Measurements from ENCODE around the gene ICA1L.

ICA1L gene

DNA sequence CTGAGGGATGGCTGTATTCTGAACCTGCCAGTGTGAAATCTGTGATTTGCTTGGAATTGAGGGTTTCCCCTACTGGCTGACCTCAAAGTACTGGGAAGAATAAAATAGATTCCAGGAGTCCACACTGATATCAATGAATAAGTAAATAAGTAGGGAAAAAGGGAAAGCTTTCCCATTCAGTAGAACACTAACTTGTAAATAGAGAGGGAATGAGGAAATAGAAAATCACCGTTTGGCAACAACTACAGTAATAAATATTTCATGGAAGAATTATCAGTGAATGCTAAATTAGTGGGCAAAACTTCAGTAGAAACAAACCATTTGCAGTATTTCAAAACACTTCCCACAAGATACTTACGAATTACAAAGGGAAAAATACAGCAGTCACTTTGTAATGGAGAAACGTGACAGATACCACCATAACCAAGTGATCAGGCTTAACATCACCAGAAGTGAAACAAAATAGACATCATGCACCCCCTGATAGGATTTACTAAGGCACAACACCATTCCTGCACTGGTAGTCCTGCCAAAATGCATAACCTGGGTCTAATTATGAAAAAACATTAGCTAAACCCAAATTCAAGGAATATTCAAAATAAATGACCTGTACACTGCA, 88.5 kb downstream of the ICA1L start:
- DNase-seq (ENCODE audit: low spot score): no peak

DNA sequence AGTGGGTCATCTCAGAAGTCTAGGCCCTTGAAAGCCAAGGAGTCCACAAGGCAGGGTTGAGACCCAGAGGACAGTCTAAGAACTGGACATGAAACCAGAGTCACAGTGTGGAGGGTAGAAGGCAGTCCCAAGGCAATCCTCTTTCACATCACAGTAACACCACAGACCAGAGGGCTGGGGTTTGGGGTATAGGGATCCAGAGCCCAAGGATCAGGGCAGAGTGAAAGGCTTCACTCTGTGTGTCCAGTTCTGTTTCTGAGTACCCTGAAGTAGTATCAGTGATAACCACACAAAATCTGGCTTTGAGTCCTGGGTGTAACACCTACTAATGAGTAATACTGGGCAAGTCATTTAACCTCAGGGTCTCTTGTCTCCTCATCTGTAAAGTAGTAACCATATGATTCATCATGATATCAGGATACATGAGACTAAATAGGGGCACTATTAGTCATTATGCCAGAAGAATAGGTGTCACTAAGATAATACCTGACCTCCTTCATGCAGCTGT, 91.0 kb downstream of the ICA1L start:
- DNase-seq (ENCODE audit: low spot score): peak; percentile 13

DNA sequence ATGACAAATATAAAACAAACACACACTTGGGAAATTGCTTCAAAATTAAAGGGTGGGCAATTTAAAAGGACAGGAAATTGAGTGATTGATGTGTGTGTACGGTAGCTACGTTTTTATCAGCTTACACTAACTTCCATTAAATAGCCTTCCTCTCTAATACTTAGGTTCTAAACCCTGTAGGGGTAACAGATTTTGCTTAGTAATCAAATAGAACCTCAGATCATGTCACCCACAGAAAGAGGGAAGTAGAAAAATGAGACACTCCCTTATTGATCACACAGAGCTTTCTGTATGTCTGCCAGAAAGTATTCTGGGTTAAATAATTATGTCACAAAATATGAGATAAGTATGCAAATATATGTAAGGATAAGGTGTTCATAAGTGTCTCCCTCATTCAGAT, 93.3 kb downstream of the ICA1L start:
- no peak for DNase-seq (ENCODE audit: low spot score)

DNA sequence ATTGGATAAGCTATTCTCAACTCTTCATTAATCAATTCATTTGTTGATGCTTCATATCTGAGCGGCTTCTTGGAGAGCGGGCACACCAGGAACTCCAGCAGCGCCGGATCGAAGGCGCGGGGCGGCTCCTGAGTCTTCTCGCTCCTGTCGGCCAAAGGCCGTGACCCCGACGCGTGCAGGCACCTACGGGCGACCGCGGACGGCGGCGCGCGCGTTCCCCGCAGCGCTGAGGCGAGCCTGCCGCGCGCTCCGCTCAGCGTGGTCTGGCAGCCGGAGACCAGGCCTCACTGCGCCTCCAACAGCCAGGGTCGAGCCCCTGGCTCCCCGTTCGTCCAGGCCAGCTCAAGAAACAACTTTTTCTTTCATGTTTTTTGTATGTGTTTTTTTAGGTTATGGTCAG, 97.5 kb downstream of the ICA1L start:
- DNase-seq (ENCODE audit: low spot score): no peak

DNA sequence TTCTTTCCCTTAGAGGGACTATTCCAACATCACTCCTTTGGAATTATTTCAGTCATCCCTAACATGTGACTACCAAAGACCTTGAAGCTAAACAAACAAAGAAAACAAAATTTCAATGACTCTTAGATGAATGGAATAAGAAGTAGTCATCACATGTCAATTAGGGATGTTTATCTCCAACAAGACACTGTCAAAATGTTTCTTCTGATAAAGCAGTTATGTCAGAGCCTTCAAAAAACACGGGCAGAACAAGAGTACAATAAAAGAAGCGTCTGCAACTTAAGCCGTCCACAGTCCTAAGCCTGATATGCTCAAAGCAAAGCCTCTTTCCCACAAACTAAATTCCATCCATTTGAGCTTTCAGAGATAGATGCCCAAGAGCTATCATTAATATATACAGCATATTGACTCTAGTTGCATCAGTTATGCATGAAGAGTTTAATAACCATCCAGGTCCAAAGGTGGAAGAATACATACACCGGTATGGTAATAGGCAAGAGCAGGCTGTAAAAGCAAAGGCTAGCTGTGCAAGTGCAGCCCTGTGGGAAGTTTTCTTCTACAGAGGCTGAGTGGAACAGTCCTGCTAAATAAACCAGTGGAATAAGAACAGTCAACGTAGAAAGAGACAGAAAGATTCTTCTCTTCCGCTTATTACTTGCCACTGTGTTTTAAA, 98.1 kb downstream of the ICA1L start:
- DNase-seq (ENCODE audit: low spot score): no peak

DNA sequence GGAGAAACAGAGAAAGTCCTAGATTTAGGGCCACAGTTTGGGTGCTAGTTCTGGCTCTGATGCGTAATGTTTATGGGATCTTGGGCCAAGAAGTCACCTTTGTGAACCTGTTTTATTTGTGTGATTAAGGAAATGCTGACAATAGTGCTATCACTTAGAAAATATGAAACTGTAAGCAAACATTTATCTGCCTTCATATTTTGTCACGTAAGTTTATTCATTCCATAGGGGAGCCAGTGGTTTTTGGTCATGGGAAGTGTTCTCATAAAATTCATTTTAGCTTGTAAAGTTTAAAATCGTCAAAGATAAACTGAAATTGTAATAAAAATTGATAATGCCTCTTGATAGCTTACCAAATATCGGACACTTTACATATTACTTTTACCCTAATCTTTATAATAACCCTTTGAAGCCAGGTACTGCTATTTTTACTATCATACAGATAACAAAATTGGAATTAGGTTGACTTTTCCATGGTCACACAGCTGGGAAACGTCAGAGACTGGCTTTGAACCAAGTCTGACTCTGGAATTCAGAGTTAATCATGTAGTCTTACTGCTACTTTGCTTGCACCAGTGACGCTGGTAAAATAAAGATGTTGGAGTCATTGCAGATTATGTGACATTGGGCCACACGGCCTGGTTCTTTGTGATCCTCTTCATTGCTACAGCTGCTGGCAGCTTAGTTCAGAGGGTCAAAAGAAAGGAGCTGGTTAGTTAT, 99.7 kb downstream of the ICA1L start:
- DNase-seq (ENCODE audit: low spot score): peak; percentile 11

DNA sequence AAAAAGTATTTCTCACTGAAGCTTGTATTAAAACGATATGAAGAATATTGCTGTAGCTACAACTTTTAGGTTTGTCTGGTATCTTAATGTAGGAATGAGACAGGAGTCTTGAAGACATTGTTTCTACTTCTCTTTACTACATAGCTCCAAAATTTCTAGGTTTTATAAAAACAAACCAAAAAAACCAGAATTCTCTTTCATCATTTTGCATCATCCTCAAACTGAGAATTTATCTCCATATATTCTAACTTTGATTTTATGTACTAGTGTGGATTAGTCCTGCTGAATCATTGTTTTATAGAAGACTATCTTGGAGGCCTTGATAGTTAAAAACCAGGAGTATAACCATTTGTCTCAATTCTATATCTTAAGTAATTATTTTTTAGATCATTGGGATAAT, 100.2 kb downstream of the ICA1L start:
- DNase-seq (ENCODE audit: low spot score): no peak

DNA sequence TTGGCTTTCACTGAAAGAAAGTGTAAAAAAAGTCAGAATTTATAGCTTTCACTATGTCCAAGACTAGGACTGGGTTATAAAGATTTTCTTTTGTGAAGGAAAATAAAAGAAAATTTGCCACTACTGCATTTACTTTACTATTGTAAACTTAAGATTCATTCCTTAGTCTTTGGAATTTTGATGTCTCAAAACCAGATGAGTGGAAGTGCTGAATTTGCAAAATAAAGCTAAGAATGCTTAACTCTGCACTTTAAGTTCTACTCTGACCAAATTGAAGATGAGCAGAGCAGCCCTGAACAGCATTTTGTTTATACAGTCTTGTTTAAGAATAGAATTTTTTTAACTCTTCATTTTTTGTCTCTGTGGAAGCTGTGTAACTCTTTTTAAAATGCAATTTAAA, 102.4 kb downstream of the ICA1L start:
- DNase-seq (ENCODE audit: low spot score): no peak

DNA sequence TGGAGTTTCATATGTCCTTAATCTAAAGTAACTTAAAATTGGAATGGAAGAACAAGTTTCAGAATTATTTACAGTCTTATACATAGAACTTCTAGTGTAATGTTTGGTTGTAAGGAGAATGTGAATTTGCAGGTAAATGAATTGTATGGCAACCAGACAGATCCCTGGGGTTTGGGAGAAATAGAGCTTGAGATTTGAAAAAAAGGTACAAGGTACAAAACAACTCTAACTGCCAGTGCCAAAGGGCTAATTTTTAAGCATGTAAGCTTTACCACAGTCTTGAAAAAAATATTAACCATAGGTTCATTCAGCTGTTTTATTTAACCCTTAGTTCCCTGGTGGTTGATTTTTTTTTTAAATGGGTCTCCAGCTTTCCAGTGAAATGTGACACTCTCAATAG, 103.3 kb downstream of the ICA1L start:
- no peak for DNase-seq (ENCODE audit: low spot score)

DNA sequence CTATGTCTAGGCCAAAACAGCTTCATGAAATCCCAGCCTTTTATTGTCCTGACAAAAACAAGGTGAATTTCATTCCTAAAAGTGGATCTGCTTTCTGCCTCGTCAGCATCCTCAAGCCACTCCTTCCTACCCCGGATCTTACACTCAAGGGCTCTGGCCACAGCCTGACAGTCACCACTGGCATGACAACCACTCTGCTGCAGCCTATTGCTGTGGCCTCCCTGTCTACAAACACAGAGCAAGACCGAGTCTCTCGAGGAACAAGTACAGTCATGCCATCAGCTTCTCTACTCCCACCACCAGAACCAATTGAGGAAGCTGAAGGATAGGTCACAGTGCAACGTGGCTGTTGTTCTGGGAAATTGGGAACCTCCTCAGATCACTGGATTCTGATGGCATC, 106.1 kb downstream of the ICA1L start:
- no peak for DNase-seq (ENCODE audit: low spot score)

DNA sequence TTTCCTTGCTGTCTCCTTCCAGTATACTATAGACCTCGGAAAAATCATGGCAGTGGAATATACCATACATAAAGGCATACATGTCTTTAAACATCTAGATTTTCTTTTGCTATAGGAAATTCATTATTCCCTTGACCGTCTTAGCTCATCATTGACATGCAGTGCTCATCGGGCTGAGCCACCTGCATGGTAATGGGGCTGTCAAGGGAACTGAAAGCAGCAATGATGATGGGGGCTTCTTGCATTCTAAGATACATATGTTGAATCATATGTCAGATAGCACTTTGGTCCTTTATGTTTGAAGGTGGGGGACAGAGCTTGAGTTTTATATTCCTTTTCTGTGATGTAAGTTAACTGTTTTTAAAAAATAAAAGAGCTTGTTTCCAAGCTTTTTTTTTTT, 106.6 kb downstream of the ICA1L start:
- no peak for DNase-seq (ENCODE audit: low spot score)

DNA sequence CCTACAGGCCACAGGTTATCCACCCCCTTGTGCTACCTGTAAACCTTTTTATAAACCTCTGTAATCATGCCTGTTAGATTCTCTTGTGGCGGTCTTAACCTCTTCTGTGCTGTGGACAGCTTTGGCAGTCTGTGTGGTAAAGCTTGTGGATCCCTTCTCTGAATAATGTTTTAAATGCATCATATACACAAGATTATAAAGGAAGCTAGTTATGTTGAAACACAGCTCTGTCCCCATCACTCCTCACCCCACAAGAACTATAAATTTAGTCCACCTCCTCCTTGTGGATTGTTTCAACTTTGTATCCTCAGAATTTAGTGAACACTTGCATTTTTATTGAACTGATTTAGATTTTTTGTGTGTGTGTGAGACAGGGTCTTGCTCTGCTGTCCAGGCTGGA, 107.7 kb downstream of the ICA1L start:
- DNase-seq (ENCODE audit: low spot score): no peak

DNA sequence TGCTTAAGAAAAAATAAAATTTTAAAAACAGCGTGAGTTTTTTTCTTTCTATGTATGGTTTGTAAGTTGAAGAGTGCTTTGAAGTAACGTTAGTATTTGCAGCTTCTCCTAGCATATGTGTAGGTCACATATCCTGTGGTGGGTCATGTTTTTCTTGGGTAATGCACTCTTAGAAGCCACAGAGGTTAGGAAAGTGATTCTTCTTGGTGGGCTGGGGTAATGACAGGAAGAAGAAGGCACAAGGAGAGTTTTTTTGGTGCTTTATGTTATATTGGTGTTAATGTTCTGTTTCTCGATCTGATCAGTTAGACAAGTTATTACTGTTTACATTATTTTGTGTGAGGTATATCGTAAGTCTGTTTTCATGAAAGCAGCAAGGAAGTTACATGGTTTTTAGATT, 109.0 kb downstream of the ICA1L start:
- no peak for DNase-seq (ENCODE audit: low spot score)

DNA sequence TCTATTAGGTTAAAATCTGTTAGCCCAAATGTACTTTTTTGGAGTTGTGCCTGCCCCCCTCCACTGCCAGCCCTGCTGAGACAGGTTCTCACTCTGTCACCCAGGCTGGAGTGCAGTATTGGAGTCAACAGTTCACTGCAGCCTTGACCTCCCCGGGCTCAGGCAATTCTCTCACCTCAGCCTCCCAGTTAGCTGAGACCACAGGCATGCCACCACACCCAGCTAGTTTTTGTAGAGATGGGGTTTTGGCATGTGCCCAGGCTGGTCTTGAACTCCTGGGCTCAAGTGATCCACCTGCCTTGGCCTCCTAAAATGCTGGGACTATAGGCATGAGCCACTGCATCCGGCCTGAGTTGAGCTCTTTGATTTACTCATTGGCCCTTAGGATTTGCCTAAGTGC, 110.7 kb downstream of the ICA1L start:
- no peak for DNase-seq (ENCODE audit: low spot score)

DNA sequence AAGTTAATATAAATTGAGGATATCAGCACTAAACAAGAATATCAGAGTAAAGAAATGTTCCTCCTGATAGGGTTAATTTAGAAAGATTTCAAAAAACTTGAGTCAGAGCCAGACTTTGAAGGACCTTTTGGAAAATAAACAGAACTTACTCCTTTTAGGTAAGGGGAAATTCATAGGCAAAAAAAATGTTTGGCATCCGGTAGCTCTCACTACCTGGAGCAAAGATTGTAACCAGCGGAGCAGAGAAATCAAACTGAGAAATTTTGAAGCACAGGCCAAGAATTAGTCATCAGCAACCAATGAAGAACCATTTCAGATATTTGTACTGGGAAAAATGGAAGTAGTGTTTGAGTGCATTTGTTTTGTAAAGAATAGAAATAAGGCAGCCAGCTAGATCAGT, 113.0 kb downstream of the ICA1L start:
- no peak for DNase-seq (ENCODE audit: low spot score)

DNA sequence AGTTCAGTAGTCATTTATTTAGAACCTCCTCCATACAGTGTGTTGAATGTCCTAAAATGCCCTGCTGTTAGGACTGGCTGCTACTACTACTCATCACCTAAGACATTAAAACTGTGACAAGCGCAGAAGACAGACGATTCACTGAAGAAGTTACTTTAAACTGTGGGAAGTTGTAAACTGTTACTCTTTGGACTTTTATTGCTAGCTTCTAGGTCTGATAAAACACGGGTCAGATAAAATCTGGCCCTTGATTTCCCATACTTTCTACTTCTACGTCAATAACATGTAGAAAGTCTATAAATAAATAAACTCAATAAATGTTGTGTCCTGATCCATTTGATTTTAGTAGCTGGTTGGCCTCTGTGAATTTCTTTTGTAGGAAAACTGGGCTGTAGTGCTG, 113.4 kb downstream of the ICA1L start:
- DNase-seq (ENCODE audit: low spot score): no peak

DNA sequence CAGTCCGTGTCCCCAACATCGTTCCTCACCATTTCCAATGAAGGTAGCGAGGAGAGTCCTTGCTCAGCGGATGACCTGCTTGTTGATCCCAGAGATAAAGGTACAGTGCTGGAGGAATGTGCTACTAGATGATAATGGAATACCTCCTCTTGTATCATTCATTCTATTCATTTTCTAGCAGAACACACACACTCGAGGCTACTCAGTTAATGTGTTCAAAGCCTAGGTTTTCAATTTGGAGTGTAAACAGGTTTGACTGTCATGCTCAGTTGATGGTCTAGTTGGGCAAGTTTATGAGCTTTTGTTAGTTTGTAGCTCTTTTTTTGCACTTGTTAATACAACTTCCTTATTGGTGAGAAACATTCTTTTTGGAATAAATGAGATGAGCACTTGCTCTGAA, 114.2 kb downstream of the ICA1L start:
- no peak for DNase-seq (ENCODE audit: low spot score)

DNA sequence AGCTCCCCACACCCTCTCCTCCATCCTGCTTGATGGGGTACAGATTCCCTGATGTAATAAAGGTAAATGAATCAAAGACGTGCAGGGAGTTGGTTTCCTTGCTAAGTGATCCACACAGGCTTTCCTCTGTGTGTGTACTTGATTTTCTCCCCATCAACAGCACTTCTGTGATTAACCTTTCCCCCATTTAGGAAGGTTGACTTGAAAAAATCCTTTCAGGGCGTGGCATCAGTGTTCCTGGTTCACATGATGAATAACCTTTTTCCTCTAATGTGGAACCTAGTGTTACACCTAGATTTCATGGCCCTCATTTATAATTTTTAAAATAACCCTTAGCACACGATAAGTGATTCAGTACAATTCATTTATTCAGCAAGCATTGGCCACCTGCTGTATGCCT, 115.0 kb downstream of the ICA1L start:
- DNase-seq (ENCODE audit: low spot score): no peak

DNA sequence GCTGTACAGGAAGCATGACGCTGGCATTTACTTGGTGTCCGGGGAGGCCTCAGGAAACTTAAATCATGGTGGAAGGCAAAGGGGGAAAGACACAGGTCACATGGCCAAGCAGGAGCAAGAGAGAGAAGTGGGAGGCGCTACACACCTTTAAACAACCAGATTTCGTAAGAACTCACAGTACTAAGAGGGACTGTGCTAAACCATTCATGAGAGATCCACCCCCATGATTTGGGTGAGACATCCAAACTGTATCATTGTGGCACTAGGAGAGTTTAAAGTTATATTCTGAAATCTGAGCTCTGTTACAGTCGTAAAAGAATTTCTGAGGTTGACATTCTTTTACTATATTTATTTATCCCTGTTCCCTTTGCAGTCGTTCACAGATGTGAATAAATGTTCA, 116.6 kb downstream of the ICA1L start:
- DNase-seq (ENCODE audit: low spot score): no peak

DNA sequence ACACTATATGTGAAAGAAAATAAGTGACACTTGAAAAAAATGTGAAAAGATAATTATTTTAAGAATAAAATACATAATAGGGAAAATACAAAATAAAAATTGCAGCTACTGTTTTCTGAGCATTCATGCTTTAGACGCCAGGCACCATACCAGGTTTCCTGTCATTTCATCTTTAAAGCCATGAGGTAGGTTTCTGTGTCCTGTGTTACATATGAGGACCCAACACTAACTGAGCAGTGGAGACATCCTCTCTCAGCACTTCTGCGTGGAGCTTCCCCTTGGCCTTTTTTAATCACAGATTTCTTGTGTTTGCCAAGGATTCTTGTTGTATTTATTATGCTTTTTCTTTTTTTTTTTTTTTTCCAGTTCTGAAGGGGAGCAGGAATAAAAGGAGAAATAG, 119.5 kb downstream of the ICA1L start:
- DNase-seq (ENCODE audit: low spot score): no peak

DNA sequence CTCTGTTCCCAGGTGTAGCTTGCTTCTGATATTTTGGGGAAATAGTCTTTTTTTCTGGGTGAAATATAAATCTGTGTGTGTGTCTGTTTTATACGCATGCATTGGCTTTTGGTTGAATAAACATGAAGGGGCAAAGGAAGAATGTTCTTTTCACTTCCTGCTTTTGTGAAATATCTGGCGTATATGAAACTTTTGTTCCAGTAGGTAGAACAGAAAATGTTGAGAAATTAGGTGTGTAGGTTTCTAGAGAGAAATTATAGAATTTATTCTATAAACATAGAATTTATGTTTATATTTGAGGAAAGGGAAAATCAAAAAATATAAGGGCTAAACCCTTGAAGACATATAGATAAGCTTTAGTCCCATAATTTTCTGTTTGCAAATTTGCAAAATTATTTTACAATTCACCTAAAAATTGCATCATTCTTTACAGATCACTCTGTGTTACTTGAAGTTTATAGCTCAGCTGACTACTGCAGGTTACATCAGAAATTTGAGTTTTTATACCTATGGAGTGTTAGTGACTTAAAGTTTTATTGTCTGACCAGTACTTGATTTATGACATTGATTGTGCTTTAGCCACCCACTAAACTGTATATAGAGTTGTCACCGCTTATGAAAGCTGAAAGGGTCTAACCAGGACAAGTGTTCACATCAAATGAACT, 120.7 kb downstream of the ICA1L start:
- DNase-seq (ENCODE audit: low spot score): no peak

DNA sequence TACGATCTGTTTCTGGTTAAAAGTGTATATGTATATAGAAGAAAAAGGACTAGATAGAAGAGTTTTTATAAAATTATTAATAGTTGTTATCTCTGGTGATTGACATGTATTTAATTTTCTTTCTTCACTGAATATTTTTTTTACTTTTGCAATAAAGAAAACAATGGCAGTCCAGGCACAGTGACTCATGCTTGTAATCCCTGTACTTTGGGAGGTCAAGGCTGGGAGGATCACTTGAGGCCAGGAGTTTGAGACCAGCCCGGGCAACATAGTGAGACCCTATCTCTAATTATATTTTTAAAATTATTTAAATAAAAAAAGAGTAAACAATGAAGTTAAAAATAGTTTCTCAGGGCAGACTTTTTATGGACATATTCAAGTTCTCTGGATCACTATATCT, 122.1 kb downstream of the ICA1L start:
- no peak for DNase-seq (ENCODE audit: low spot score)

DNA sequence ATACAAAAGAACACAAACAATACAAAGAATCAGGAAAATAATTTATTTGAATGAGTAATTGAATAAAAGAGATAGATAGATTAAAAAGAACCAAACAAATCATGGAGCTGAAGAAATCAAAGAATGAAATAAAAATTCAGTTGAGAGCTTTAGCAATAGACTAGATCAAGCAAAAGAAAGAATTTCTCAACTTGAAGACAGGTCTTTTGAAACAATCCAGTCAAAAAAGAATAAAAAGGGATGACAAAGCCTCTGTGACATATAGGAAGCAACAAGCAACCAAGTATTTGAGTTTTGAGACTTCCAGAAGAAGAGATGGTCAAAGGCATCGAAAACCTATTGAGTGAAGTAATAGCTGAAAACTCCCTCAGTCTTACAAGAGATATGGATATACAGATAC, 128.0 kb downstream of the ICA1L start:
- DNase-seq (ENCODE audit: low spot score): no peak

All from AG08395 (cell line).